Breast epithelium (tissue), 3 donors: ENCODE measurements around the gene CRHR2.

Experiments
- CTCF ChIP-seq, 3 donors: fragments of 450-650 bp; IDR thresholded peaks; one replicate each; pipeline ENCODE4 v1.5.1; 2016 to 2017; ENCODE audit warnings: antibody characterized with exemption in 3 of 3, mild to moderate bottlenecking in 3 of 3, moderate library complexity in 3 of 3
- POLR2A ChIP-seq: fragments of 450-650 bp; IDR thresholded peaks from one replicate; pipeline ENCODE4 v1.6.1; 2016; ENCODE audit warnings: antibody characterized with exemption, mild to moderate bottlenecking, moderate library complexity
- POLR2AphosphoS5 ChIP-seq, 3 donors: sonication (generic); formaldehyde crosslinking; IDR thresholded peaks; one replicate each; pipeline ENCODE4 v1.6.1; 2017; ENCODE audit warnings: antibody characterized with exemption in 3 of 3

- no peak for TF ChIP-seq CTCF (IDR thresholded peaks at IDR 0.05)
- TF ChIP-seq POLR2A, result no peak
- no peak for TF ChIP-seq POLR2AphosphoS5 (IDR thresholded peaks at IDR 0.05)
Measured at GRCh38 chr7:30634634-30635201, 47.5 kb downstream of the CRHR2 start.
